ENCODE results near the gene IFNA7.
"Not testable (repeated sequence)": the region's sequence is repeated elsewhere in the genome, so short reads cannot be mapped to it uniquely, and the experiment has no call there.

DNA sequence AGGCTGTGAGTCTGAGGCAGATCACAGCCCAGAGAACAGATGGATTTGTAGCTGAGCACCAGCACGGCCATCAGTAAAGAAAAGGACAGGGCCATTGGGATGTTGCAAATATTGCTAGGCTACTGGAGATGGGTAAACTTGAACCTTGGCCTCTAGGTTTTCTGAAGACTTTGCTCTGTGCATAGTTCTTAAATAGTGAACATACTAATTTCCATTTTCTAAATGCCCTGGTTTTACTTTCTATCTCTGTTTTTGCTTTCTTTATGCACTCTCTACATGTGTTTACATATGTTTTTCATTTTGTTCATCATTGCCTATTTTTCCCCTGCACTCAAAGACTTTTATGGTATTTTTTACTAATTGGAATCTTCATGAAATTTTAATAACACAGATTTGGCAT, 15.2 kb upstream of the IFNA7 start, which contains the start of gene IFNA16:
- TF ChIP-seq, protein P1, sequence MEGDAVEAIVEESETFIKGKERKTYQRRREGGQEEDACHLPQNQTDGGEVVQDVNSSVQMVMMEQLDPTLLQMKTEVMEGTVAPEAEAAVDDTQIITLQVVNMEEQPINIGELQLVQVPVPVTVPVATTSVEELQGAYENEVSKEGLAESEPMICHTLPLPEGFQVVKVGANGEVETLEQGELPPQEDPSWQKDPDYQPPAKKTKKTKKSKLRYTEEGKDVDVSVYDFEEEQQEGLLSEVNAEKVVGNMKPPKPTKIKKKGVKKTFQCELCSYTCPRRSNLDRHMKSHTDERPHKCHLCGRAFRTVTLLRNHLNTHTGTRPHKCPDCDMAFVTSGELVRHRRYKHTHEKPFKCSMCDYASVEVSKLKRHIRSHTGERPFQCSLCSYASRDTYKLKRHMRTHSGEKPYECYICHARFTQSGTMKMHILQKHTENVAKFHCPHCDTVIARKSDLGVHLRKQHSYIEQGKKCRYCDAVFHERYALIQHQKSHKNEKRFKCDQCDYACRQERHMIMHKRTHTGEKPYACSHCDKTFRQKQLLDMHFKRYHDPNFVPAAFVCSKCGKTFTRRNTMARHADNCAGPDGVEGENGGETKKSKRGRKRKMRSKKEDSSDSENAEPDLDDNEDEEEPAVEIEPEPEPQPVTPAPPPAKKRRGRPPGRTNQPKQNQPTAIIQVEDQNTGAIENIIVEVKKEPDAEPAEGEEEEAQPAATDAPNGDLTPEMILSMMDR (IDR thresholded peaks at IDR 0.05), result not testable (repeated sequence)
- TF ChIP-seq POLR2A (IDR thresholded peaks at IDR 0.05), result not testable (repeated sequence)
